G401 (cell line): ENCODE data around the gene DYNLT3. TPM values are rescaled to one million over a fixed set of nuclear protein-coding genes. Genes with fewer than 3 reads are reported as not detected.

ENCODE experiments used
- DNase-seq: peaks from one replicate; pipeline ENCODE4 v3.0.0-alpha.2; 2015; ENCODE audit warnings: low spot score
- in situ Hi-C: cut with HindIII; loops from 2 replicates; pipeline ENCODE4 v1.10.0; 2016; ENCODE audit warnings: low sequenced_read_pairs, mixed read lengths
- total RNA-seq: library from RNA; depleted of rRNA; stranded (reverse); fragments of >200 nt; shearing (Covaris generic); gene quantifications from 2 replicates; pipeline ENCODE4 v1.2.3, GENCODE V29; 2014; rRNA removed

DYNLT3 gene
- total RNA-seq, 1 experiment from 2014 or later = not detected

DNA sequence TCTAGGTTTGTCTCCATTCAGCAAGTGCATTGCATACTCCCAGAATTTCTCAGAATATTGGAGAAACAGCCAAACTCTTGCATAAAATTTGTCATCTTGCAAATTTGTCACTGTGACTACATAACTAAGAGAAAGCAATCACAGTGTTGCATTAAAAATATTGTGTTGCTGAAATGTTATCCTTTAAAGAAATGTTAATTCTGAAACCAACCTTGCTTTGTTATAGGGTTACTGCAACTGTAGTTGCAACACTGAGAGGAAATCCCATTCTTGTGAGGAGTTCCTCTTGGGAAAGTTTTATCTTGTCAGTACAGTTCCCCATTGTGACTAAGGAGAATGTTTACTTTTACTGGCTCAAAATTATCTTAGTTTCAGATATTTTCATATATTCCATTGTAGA is 46.7 kb downstream of the DYNLT3 start:
- in situ Hi-C loops = no loop called here
- DNase-seq = no peak

DNA sequence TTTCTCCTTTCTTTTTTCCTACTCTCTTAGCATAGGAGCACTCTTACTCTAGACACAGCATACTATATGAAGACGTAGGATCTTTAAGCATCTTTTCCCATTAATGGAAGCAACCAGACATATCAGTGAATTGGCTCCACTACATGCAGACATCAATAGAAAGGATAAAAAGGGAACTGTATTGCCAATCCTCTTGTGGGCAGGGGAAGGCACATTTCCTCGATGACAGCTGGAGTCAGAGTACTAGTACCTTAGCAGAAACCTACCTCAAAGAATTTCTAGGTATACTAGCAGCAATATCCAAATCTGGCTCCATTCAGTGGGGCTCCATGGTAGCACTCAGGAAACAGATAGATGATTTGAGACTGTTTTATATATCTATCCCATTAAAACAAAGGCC is 47.4 kb downstream of the DYNLT3 start:
- in situ Hi-C loops = no loop called here
- DNase-seq = no peak

DNA sequence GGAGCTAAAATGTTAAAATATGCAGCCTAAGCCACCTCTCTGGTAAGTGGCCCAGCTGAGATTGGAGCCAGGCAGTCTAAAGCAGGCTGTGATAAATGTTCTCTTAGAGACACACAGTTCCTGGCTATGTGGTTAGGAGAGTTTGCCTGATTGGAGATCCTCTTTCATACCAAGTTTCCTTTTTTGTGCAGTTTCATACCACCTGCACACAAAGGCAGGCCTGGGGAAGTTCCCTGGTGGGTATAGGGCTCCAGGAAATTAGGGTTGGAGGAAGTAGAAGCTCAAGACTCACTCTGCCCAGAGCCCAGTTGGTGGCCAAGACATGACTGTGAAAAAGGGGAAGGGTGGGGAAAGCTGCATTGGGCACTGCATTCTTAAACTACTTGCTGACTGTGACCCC is 50.6 kb downstream of the DYNLT3 start:
- no peak for DNase-seq
- in situ Hi-C loops = no loop called here

DNA sequence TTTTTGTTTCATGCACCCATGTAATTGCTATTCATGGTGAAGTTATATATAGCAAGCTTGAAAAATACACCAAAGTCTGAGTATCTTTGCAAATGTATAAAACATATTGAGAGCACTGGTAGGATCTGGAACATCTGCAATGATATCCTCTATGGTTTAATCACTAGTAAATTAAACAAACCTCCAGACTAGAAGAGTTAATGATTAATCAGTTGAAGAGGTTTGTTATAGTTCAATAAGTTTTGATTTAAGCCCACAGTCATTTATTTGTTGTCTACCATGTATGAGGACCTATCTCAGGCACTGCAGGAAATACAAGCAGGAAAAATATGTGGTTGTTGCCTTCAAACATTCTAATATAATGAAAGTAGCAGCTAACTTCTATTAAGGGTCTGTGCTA is 51.1 kb downstream of the DYNLT3 start:
- DNase-seq = no peak
- in situ Hi-C loops = no loop called here

Other genes starting within 250 kb of the DYNLT3 start
- not detected in 2 replicates for gene XK, start 161.8 kb downstream of the DYNLT3 start, total RNA-seq
- gene CYBB, start 67.5 kb downstream of the DYNLT3 start, total RNA-seq = not detected in 2 replicates
- gene SYTL5, start 159.0 kb upstream of the DYNLT3 start, total RNA-seq = not detected in 2 replicates